ENCODE measurements around the gene WDCP.

- no peak for TF ChIP-seq POLR2A (IDR thresholded peaks at IDR 0.05; ENCODE audit: low read depth, low read length)
- TF ChIP-seq POLR2AphosphoS5 (IDR thresholded peaks at IDR 0.05; ENCODE audit: low read depth, low read length) = no peak
- no peak for TF ChIP-seq TAF1 (IDR thresholded peaks at IDR 0.05; ENCODE audit: borderline replicate concordance, low read depth, low read length)
Observed at GRCh38 chr2:24047703-24048033, 477 bp upstream of the WDCP start.

All from GM12892 (cell line).